CD14-positive monocyte (primary cell): ENCODE measurements around the gene LDLRAD4. TPM values are rescaled to one million over a fixed set of nuclear protein-coding genes. Genes with fewer than 3 reads are reported as not detected.
A peak's percentile ranks its signal among the peaks of the same experiment; 100 is the strongest.

Source experiments
- DNase-seq, 3 donors: peaks; one replicate each; pipeline ENCODE4 v3.0.0-alpha.2; 2011 to 2022
- H2AFZ ChIP-seq: 2 replicates; pipeline ENCODE4 v1.6.0; 2012; ENCODE audit warnings: mild to moderate bottlenecking, low read depth, low read length, inconsistent platforms; ENCODE audit not compliant: insufficient read depth, poor library complexity, severe bottlenecking
- H3K27ac ChIP-seq, 2 donors: 1 replicate in 1 of 2; 2 replicates in 1 of 2; pipeline ENCODE4 v1.5.1; 2012 to 2013; ENCODE audit warnings: low read length in 2 of 2, control low read depth in 1 of 2, inconsistent platforms in 1 of 2, low read depth in 1 of 2, mild to moderate bottlenecking in 1 of 2
- H3K27me3 ChIP-seq, 2 donors: one replicate each; pipeline versions ENCODE4 v1.6.0 to v1.6.1; 2011 to 2013; ENCODE audit warnings: low read length in 2 of 2; ENCODE audit not compliant: control insufficient read depth in 2 of 2, insufficient read depth in 2 of 2
- H3K36me3 ChIP-seq, 2 donors: replicated peaks in 1 of 2; 1 replicate in 1 of 2; 2 replicates in 1 of 2; pipeline versions ENCODE4 v1.5.1 to v1.6.1; 2012 to 2013; ENCODE audit warnings: low read length in 2 of 2, control low read depth in 1 of 2, inconsistent platforms in 1 of 2, mild to moderate bottlenecking in 1 of 2; ENCODE audit not compliant: insufficient read depth in 2 of 2, control insufficient read depth in 1 of 2
- H3K4me1 ChIP-seq, 2 donors: 1 replicate in 1 of 2; 2 replicates in 1 of 2; pipeline versions ENCODE4 v1.5.1 to v1.6.1; 2012 to 2013; ENCODE audit warnings: low read length in 2 of 2, control low read depth in 1 of 2, inconsistent platforms in 1 of 2, mild to moderate bottlenecking in 1 of 2, moderate library complexity in 1 of 2; ENCODE audit not compliant: insufficient read depth in 2 of 2, control insufficient read depth in 1 of 2
- H3K4me2 ChIP-seq: replicated peaks from 2 replicates; pipeline ENCODE3; 2012; ENCODE audit warnings: low read length, moderate library complexity, mild to moderate bottlenecking; ENCODE audit not compliant: poor library complexity, severe bottlenecking; ENCODE audit errors: extremely low read depth
- H3K4me3 ChIP-seq, 3 experiments: fragments of 200-600 bp in 1 of 3; sonication (generic) in 1 of 3; replicated peaks in 1 of 3; 1 replicate in 2 of 3; 2 replicates in 1 of 3; pipeline ENCODE4 v1.5.1; 2011 to 2013; ENCODE audit warnings: low read length in 3 of 3, mild to moderate bottlenecking in 3 of 3, control low read depth in 2 of 3, low read depth in 2 of 3, inconsistent platforms in 1 of 3, moderate library complexity in 1 of 3
- H3K79me2 ChIP-seq: 2 replicates; pipeline ENCODE4 v1.6.0; 2012; ENCODE audit warnings: mild to moderate bottlenecking, control low read depth, inconsistent platforms, low read length, moderate library complexity; ENCODE audit not compliant: insufficient read depth
- H3K9ac ChIP-seq: 2 replicates; pipeline ENCODE4 v1.6.0; 2017; ENCODE audit warnings: low read length, mild to moderate bottlenecking; ENCODE audit not compliant: insufficient read depth, poor library complexity, severe bottlenecking
- H3K9me3 ChIP-seq, 2 donors: replicated peaks in 1 of 2; 1 replicate in 1 of 2; 2 replicates in 1 of 2; pipeline versions ENCODE4 v1.5.1 to v1.6.1; 2012 to 2013; ENCODE audit warnings: low read length in 2 of 2, control low read depth in 1 of 2; ENCODE audit not compliant: control insufficient read depth in 1 of 2, insufficient read depth in 1 of 2
- H4K20me1 ChIP-seq: 2 replicates; pipeline ENCODE4 v1.6.0; 2012; ENCODE audit warnings: mild to moderate bottlenecking, low read length, control low read depth, moderate library complexity; ENCODE audit not compliant: insufficient read depth
- H3K27ac Mint-ChIP-seq, 7 donors: one replicate each; pipeline ENCODE4 v1.8.0; 2020; ENCODE audit warnings: mild to moderate bottlenecking in 7 of 7, mixed read lengths in 7 of 7, moderate library complexity in 6 of 7, inconsistent platforms in 2 of 7
- H3K27me3 Mint-ChIP-seq, 3 donors: one replicate each; pipeline ENCODE4 v1.8.0; 2021 to 2022; ENCODE audit warnings: low read depth in 3 of 3, mild to moderate bottlenecking in 3 of 3, mixed read lengths in 3 of 3, moderate library complexity in 3 of 3, inconsistent platforms in 1 of 3
- H3K36me3 Mint-ChIP-seq, 2 donors: one replicate each; pipeline ENCODE4 v1.8.0; 2020; ENCODE audit warnings: mixed read lengths in 2 of 2, inconsistent platforms in 1 of 2, mild to moderate bottlenecking in 1 of 2
- H3K4me1 Mint-ChIP-seq: one replicate; pipeline ENCODE4 v1.8.0; 2020; ENCODE audit warnings: mild to moderate bottlenecking, mixed read lengths
- H3K4me3 Mint-ChIP-seq, 2 donors: one replicate each; pipeline ENCODE4 v1.8.0; 2020; ENCODE audit warnings: mild to moderate bottlenecking in 2 of 2, mixed read lengths in 2 of 2, moderate library complexity in 1 of 2
- H3K9me3 Mint-ChIP-seq, 7 donors: one replicate each; pipeline ENCODE4 v1.8.0; 2020 to 2022; ENCODE audit warnings: mixed read lengths in 7 of 7, mild to moderate bottlenecking in 6 of 7, moderate library complexity in 6 of 7, inconsistent platforms in 2 of 7
- CTCF ChIP-seq: fragments of 200-600 bp; IDR thresholded peaks from one replicate; pipeline ENCODE4 v1.8.0; 2022; ENCODE audit warnings: antibody characterized with exemption, mild to moderate bottlenecking
- WGBS: methylation state at CpG from one replicate; pipeline ENCODE4 v1.1.5; 2013; ENCODE audit warnings: missing lambda C conversion rate; ENCODE audit not compliant: insufficient coverage; 5-methylcytosine and 5-hydroxymethylcytosine counted together
- intact Hi-C, 2 donors: fragments of 100-400 bp; cut with micrococcal nuclease; formaldehyde crosslinking; loops; one replicate each; pipeline versions ENCODE4 v1.15.0 to v1.15.1; 2023
- polyA plus RNA-seq, 3 donors: library from polyadenylated mRNA; depleted of rRNA in 1 of 3; unstranded in 2 of 3; stranded (reverse) in 1 of 3; fragments of 300-500 nt in 2 of 3; fragments of >200 nt in 1 of 3; fragmentation: Illumina TruSeq in 2 of 3; gene quantifications; 1 replicate in 2 of 3; 2 replicates in 1 of 3; pipeline ENCODE4 v1.2.3, GENCODE V29; 2012 to 2021

LDLRAD4 gene
- polyA plus RNA-seq, 3 donors: 13.5 to 15.4 (median 13.8) TPM

- TF ChIP-seq CTCF: no peak
- H3K4me3 Mint-ChIP-seq: no peak overlapping the region
- Histone ChIP-seq H3K4me1 (no peaks in the 10 kb centered on the region), H3K9ac (no peak overlapping the region), H2AFZ (no peak overlapping the region), H3K4me3 (no peak overlapping the region), H3K79me2 (no peaks in the 10 kb centered on the region), H3K9me3 (no peaks in the 10 kb centered on the region), H3K36me3 (no peaks in the 10 kb centered on the region), H4K20me1 (peaks cover 8% of the 10 kb centered on the region), H3K27ac (no peak overlapping the region), H3K4me2 (no peak overlapping the region), H3K27me3 (no peaks in the 10 kb centered on the region)
- H3K4me1 Mint-ChIP-seq: no peaks in the 10 kb centered on the region
- intact Hi-C loops: no loop called here
- H3K36me3 Mint-ChIP-seq: peaks cover under 1 to 5% of the 10 kb centered on the region in 2 donors
- H3K27ac Mint-ChIP-seq: peak overlapping the region in 1 of 7 donors; percentile 54
- H3K9me3 Mint-ChIP-seq: no peaks in the 10 kb centered on the region
- DNase-seq: no peak
- WGBS: no CpG with 5 or more reads among the region's 8 CpGs
- H3K27me3 Mint-ChIP-seq: peaks cover 0 to 3% (median 3%) of the 10 kb centered on the region in 3 donors
Measured at GRCh38 chr18:13392899-13393298, 174.3 kb downstream of the LDLRAD4 start.

GRCh38 chr18:13393338-13393737 is 174.8 kb downstream of the LDLRAD4 start:
- Mint-ChIP-seq H3K4me3 (no peak overlapping the region), H3K9me3 (no peaks in the 10 kb centered on the region), H3K27ac (peak overlapping the region in 1 of 7 donors; percentile 54), H3K36me3 (peaks cover 0 to under 1% of the 10 kb centered on the region in 2 donors), H3K27me3 (peaks cover 0 to 3% (median 3%) of the 10 kb centered on the region in 3 donors), H3K4me1 (no peaks in the 10 kb centered on the region)
- H4K20me1 ChIP-seq: peaks cover 8% of the 10 kb centered on the region
- TF ChIP-seq CTCF: no peak
- intact Hi-C loops: no loop called here
- H3K79me2 ChIP-seq: no peaks in the 10 kb centered on the region
- no peak overlapping the region for H3K27ac ChIP-seq
- no peaks in the 10 kb centered on the region for H3K9me3 ChIP-seq
- no peak overlapping the region for H3K4me2 ChIP-seq
- H3K27me3 ChIP-seq: no peaks in the 10 kb centered on the region
- H3K4me1 ChIP-seq: no peaks in the 10 kb centered on the region
- H3K4me3 ChIP-seq: no peak overlapping the region
- no peak overlapping the region for H2AFZ ChIP-seq
- WGBS: 92% methylated on average over 8 of the region's 11 CpGs
- H3K9ac ChIP-seq: no peak overlapping the region
- no peak for DNase-seq
- H3K36me3 ChIP-seq: no peaks in the 10 kb centered on the region
